PC-9 (cell line): ENCODE results near the gene KLC4.

Source experiments
- EZH2 ChIP-seq: fragments of 200-600 bp; sonication (generic); IDR thresholded peaks from 2 replicates; pipeline ENCODE4 v1.8.0; 2017; ENCODE audit warnings: antibody characterized with exemption, low read depth
- TF ChIP-seq, protein P1 (sequence below): fragments of 200-600 bp; sonication (generic); conservative IDR thresholded peaks from 2 replicates; pipeline ENCODE4 v1.6.1; 2017; ENCODE audit warnings: mixed run types, antibody characterized with exemption, mild to moderate bottlenecking, moderate library complexity

DNA sequence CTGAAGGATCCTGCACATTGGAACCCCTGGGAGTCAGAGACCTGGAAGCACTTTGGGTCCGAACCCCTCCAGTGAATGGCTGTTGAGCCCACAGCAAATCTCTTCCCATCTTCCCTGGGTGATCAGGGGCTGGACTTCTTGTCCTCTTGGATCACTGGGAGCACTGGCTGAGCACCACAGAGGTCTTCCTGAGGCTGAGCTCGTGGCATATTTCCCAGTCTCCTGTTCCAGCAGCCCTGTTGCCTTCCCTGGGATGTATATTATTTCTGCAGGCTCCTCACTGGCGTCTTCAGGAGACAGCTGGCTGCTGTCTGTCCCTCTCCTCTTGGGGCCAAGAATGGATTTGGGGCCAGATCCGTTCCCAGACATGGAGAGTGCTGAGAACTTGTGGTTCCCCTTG, 60.1 kb downstream of the KLC4 start:
- no peak for TF ChIP-seq EZH2
- TF ChIP-seq, protein P1, sequence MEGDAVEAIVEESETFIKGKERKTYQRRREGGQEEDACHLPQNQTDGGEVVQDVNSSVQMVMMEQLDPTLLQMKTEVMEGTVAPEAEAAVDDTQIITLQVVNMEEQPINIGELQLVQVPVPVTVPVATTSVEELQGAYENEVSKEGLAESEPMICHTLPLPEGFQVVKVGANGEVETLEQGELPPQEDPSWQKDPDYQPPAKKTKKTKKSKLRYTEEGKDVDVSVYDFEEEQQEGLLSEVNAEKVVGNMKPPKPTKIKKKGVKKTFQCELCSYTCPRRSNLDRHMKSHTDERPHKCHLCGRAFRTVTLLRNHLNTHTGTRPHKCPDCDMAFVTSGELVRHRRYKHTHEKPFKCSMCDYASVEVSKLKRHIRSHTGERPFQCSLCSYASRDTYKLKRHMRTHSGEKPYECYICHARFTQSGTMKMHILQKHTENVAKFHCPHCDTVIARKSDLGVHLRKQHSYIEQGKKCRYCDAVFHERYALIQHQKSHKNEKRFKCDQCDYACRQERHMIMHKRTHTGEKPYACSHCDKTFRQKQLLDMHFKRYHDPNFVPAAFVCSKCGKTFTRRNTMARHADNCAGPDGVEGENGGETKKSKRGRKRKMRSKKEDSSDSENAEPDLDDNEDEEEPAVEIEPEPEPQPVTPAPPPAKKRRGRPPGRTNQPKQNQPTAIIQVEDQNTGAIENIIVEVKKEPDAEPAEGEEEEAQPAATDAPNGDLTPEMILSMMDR, result no peak
